ENCODE results near the gene CDH4.

CDH4 gene

DNA sequence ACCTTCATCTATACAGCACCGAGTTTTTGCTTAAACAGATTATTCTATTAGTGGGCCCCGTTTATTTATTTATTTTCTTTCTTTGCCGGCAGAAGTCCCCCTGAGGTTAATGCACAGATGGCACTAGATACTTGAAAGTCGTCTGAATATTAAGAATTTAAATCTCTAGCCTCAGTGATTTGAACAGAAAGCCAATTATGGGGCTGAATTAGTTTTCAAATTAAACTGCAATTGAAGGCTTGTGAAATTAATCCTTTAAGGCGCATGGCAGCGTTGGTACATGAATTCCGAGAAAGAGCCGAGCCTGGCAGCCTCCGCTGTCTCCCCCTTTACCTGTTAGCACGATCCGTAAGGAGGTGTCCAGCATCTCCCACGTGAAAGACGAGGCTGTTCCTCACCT, 610.8 kb downstream of the CDH4 start:
- no peaks in the 10 kb centered on the region for H3K4me1 ChIP-seq (ENCODE audit: insufficient read depth, low read length)
- no peak overlapping the region for H3K9ac ChIP-seq (ENCODE audit: low read length)
- H3K27ac ChIP-seq (ENCODE audit: low read depth, low read length), result no peak overlapping the region
- no peaks in the 10 kb centered on the region for H3K36me3 ChIP-seq (ENCODE audit: insufficient read depth, low read length)
- H3K9me3 ChIP-seq (ENCODE audit: low read length), result no peaks in the 10 kb centered on the region
- no peaks in the 10 kb centered on the region for H3K27me3 ChIP-seq (ENCODE audit: control insufficient read depth in 1 of 2, insufficient read depth in 2 of 2, low read length in 2 of 2)
- no peak overlapping the region for H3K4me3 ChIP-seq (ENCODE audit: low read depth in 1 of 2, low read length in 2 of 2)

DNA sequence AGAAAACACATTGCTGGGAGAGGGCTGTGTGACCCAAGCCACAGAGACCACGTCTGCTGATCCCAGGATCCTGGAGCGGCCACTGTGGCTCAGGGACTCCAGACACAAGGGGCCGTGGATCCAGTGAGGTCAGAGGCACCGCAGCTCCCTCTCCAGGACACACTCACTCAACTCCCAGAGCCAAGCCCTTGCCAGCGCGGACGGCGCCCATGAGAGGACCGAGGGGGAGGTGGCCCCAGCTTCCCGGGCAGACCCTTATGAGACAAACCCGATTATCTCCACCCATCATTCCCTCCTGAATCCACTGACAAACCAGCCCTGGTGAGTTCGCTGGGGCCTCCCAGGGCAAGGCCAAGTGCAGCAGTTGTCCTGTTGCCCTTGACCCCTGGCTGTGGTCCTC, 612.4 kb downstream of the CDH4 start:
- Histone ChIP-seq H3K9me3 (ENCODE audit: low read length) (no peaks in the 10 kb centered on the region), H3K9ac (ENCODE audit: low read length) (no peak overlapping the region), H3K36me3 (ENCODE audit: insufficient read depth, low read length) (no peaks in the 10 kb centered on the region), H3K4me3 (ENCODE audit: low read depth in 1 of 2, low read length in 2 of 2) (no peak overlapping the region), H3K27me3 (ENCODE audit: control insufficient read depth in 1 of 2, insufficient read depth in 2 of 2, low read length in 2 of 2) (no peaks in the 10 kb centered on the region), H3K27ac (ENCODE audit: low read depth, low read length) (no peak overlapping the region), H3K4me1 (ENCODE audit: insufficient read depth, low read length) (no peaks in the 10 kb centered on the region)

DNA sequence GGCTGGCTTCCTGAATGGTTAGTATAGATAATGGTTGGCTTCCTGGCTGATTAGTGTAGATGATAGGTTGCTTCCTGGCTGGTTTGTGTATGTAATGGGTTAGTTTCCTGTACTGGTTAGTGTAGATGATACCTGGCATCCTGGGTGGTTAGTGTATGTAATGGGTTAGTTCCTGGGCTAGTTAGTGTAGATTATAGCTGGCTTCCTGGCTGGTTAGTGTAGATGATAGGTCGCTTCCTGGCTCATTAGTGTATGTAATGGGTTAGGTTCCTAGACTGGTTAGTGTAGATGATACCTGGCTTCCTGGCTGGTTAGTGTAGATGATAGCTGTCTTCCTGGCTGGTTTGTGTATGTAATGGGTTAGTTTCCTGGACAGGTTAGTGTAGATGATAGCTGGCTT, 613.3 kb downstream of the CDH4 start:
- Histone ChIP-seq H3K4me3 (ENCODE audit: low read depth in 1 of 2, low read length in 2 of 2) (no peak overlapping the region), H3K36me3 (ENCODE audit: insufficient read depth, low read length) (no peaks in the 10 kb centered on the region), H3K9me3 (ENCODE audit: low read length) (no peaks in the 10 kb centered on the region), H3K27me3 (ENCODE audit: control insufficient read depth in 1 of 2, insufficient read depth in 2 of 2, low read length in 2 of 2) (no peaks in the 10 kb centered on the region), H3K9ac (ENCODE audit: low read length) (no peak overlapping the region), H3K27ac (ENCODE audit: low read depth, low read length) (no peak overlapping the region), H3K4me1 (ENCODE audit: insufficient read depth, low read length) (no peaks in the 10 kb centered on the region)

DNA sequence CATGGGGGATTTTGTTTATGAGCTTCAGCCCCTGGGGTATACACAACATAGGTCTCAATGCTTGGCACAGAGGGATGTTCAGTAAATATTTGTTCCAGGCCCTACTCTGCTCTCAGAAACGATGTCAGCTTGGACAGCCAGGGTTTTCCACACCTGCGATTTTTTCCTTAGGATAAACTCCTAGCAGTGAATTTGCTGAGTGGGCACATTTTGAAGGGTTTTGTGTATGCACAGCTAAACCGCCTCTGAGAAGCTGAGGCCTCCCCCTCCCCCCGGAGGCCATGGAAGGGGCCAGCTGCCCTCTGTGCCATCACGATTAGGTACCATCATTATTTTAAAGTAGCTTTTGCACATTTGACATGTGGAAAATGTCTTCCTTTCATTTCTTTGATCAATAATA, 614.1 kb downstream of the CDH4 start:
- H3K9ac ChIP-seq (ENCODE audit: low read length), result no peak overlapping the region
- no peaks in the 10 kb centered on the region for H3K4me1 ChIP-seq (ENCODE audit: insufficient read depth, low read length)
- no peaks in the 10 kb centered on the region for H3K36me3 ChIP-seq (ENCODE audit: insufficient read depth, low read length)
- H3K9me3 ChIP-seq (ENCODE audit: low read length), result no peaks in the 10 kb centered on the region
- no peak overlapping the region for H3K4me3 ChIP-seq (ENCODE audit: low read depth in 1 of 2, low read length in 2 of 2)
- no peak overlapping the region for H3K27ac ChIP-seq (ENCODE audit: low read depth, low read length)
- H3K27me3 ChIP-seq (ENCODE audit: control insufficient read depth in 1 of 2, insufficient read depth in 2 of 2, low read length in 2 of 2), result no peaks in the 10 kb centered on the region

DNA sequence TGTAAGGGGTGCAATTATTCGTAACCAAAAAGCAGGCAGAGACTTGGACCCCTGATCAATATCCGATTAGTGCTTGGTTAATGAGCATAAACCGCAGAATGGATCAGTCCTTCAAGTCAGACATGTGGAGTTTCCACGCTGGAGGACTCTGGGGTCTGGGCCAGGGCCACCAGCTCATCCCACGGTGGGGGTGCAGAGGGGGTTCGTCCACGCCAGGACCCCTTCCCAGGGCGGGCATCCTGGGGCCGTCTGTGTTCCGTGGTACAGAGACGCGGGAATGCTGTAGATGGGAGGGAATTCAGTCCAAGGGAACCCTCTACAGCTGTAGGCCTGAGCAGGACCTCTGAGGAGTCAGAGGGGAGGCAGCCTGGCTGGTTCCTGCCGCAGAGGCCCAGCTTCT, 615.9 kb downstream of the CDH4 start:
- H3K27ac ChIP-seq (ENCODE audit: low read depth, low read length), result no peak overlapping the region
- H3K36me3 ChIP-seq (ENCODE audit: insufficient read depth, low read length), result no peaks in the 10 kb centered on the region
- no peaks in the 10 kb centered on the region for H3K27me3 ChIP-seq (ENCODE audit: control insufficient read depth in 1 of 2, insufficient read depth in 2 of 2, low read length in 2 of 2)
- H3K9me3 ChIP-seq (ENCODE audit: low read length), result no peaks in the 10 kb centered on the region
- H3K4me3 ChIP-seq (ENCODE audit: low read depth in 1 of 2, low read length in 2 of 2), result no peak overlapping the region
- H3K9ac ChIP-seq (ENCODE audit: low read length), result no peak overlapping the region
- no peaks in the 10 kb centered on the region for H3K4me1 ChIP-seq (ENCODE audit: insufficient read depth, low read length)

DNA sequence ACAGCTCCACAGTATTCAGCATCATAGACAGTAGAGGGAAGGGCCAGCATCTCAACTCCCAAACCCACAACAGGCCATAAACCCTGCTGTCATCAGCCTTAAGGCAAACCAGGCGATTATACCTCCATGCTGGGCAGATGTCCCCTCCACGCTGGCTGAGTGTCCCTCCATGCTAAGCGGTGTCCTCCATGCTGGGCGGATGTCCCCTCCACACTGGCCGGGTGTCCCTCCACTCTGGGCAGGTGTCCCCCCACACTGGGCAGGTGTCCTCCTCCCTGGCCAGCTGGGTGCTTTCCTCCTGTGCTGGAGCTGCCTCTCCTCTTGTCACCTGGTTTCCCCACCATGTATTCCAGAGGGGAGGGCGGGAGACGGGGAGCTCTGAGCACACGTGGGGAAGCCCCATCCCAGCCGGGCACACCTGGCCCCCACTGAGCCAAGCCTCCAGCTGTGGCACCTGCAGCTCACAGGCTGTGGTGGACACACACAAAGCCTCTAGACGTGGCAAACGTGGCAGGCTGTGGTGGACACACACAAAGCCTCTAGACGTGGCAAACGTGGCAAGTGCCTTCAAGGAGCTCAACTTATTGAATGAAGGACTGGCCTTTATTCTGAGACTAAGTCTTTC, 616.5 kb downstream of the CDH4 start:
- Histone ChIP-seq H3K9me3 (ENCODE audit: low read length) (no peaks in the 10 kb centered on the region), H3K4me1 (ENCODE audit: insufficient read depth, low read length) (no peaks in the 10 kb centered on the region), H3K4me3 (ENCODE audit: low read depth in 1 of 2, low read length in 2 of 2) (no peak overlapping the region), H3K9ac (ENCODE audit: low read length) (no peak overlapping the region), H3K27ac (ENCODE audit: low read depth, low read length) (no peak overlapping the region), H3K27me3 (ENCODE audit: control insufficient read depth in 1 of 2, insufficient read depth in 2 of 2, low read length in 2 of 2) (no peaks in the 10 kb centered on the region), H3K36me3 (ENCODE audit: insufficient read depth, low read length) (no peaks in the 10 kb centered on the region)

DNA sequence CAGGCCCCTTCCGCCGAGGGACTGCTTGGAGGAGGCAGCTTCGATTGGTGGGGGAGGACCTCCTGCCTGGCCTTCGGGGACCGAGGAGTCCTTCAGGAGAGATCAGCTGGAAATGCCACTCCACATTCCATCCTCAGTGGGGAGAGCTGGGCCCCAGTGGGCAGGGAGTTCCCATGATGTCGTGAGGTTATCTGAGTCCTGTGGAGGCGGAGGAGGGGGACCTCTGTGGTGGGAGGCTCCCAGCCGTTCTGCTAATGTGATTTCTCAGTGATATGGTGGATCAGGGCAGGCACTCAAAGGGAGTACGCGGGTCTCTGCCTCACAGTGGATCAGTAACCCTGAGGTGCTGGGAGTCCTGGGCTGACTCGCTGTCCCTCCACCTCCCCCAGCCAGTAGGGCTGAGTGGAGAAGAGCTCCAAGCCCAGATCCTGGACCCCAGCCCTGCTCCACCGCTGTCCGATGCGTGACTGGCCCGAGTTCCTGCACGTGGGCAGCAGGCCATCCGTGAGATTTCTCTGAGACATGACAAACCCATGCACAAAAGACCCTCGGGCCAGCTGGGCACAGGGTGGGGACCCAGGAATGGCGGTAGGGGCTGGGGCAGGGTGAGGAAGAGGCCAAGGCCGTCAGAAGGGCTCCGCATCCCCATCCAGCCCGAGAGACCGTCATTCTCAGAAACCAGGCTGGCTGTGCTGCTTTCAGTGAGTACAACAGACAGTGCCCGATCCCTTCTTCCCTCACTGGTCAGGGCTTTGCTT, 617.9 kb downstream of the CDH4 start:
- Histone ChIP-seq H3K9me3 (ENCODE audit: low read length) (no peaks in the 10 kb centered on the region), H3K4me3 (ENCODE audit: low read depth in 1 of 2, low read length in 2 of 2) (no peak overlapping the region), H3K27ac (ENCODE audit: low read depth, low read length) (no peak overlapping the region), H3K9ac (ENCODE audit: low read length) (no peak overlapping the region), H3K36me3 (ENCODE audit: insufficient read depth, low read length) (no peaks in the 10 kb centered on the region), H3K4me1 (ENCODE audit: insufficient read depth, low read length) (no peaks in the 10 kb centered on the region), H3K27me3 (ENCODE audit: control insufficient read depth in 1 of 2, insufficient read depth in 2 of 2, low read length in 2 of 2) (peaks cover 0 to 2% of the 10 kb centered on the region in 2 donors)

DNA sequence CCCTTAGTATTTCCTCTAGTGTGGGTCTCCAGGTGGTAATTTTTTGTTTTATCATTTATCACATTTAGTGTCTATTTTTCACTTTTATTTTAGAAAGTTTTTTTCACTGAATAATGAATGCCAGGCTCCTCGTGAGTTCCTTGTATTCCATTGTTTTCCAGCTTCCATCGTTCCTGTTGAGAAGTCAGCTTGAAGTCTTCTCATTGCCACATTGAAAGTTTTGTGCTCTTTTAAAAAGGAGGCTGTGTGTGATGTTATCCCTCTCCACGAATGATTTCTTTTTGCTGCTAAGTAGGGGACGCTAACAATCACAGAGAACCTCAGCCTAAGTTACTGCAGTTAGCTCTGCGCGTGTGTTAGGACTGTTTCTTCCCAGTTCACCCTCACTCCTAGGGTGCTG, 619.1 kb downstream of the CDH4 start:
- Histone ChIP-seq H3K9ac (ENCODE audit: low read length) (no peak overlapping the region), H3K27me3 (ENCODE audit: control insufficient read depth in 1 of 2, insufficient read depth in 2 of 2, low read length in 2 of 2) (peaks cover 0 to 12% of the 10 kb centered on the region in 2 donors), H3K4me1 (ENCODE audit: insufficient read depth, low read length) (no peaks in the 10 kb centered on the region), H3K36me3 (ENCODE audit: insufficient read depth, low read length) (no peaks in the 10 kb centered on the region), H3K9me3 (ENCODE audit: low read length) (no peaks in the 10 kb centered on the region), H3K4me3 (ENCODE audit: low read depth in 1 of 2, low read length in 2 of 2) (no peak overlapping the region), H3K27ac (ENCODE audit: low read depth, low read length) (no peak overlapping the region)

DNA sequence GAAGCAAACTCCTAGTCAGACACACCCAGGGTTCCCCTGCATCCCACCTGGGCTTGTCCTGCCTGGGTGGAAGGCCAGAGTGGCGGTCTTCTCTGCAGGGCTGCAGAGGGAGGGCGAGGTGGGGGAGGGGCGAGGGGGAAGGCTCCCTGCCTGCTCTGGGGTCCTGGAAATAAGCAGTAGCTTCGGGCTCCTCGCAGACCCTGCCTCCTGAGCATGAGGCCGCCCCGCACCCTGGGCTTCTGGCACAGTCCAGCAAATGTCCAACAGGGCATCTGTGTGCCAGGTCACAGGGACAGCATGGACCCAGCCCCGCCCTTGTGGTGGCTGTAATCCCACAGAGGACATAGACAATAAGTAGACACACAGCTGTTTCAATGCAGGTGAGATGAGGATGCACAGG, 619.9 kb downstream of the CDH4 start:
- Histone ChIP-seq H3K9me3 (ENCODE audit: low read length) (no peaks in the 10 kb centered on the region), H3K27me3 (ENCODE audit: control insufficient read depth in 1 of 2, insufficient read depth in 2 of 2, low read length in 2 of 2) (peaks cover 0 to 13% of the 10 kb centered on the region in 2 donors), H3K36me3 (ENCODE audit: insufficient read depth, low read length) (no peaks in the 10 kb centered on the region), H3K9ac (ENCODE audit: low read length) (no peak overlapping the region), H3K4me3 (ENCODE audit: low read depth in 1 of 2, low read length in 2 of 2) (no peak overlapping the region), H3K4me1 (ENCODE audit: insufficient read depth, low read length) (no peaks in the 10 kb centered on the region), H3K27ac (ENCODE audit: low read depth, low read length) (no peak overlapping the region)

DNA sequence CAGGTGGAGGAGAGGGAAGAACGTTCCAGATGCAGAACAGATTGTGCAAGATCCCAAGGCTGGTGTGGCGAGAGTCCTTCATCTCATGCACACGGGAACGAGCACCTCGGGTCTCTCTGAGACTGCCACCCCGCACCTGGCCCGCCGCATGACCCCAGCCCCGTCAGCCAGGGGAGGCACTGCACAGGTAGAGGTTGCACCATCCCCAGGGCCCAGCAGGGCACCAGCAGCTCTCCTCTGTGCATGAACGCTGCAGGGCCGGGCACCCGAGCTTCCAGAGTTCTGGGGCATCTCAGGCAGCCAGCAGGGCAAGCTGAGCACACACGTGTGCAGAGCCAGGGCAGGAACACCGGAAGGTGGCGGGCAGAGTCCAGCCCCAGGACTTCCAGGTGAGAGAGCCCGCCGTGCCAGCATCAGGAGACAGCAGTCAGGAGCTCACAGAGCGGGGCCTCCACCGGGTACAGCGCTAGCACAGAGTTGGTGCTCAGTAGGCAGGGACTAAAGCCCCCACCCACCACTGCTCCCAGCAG, 620.4 kb downstream of the CDH4 start:
- Histone ChIP-seq H3K9ac (ENCODE audit: low read length) (no peak overlapping the region), H3K4me3 (ENCODE audit: low read depth in 1 of 2, low read length in 2 of 2) (no peak overlapping the region), H3K27me3 (ENCODE audit: control insufficient read depth in 1 of 2, insufficient read depth in 2 of 2, low read length in 2 of 2) (peaks cover 0 to 14% of the 10 kb centered on the region in 2 donors), H3K36me3 (ENCODE audit: insufficient read depth, low read length) (no peaks in the 10 kb centered on the region), H3K4me1 (ENCODE audit: insufficient read depth, low read length) (no peaks in the 10 kb centered on the region), H3K27ac (ENCODE audit: low read depth, low read length) (no peak overlapping the region), H3K9me3 (ENCODE audit: low read length) (no peaks in the 10 kb centered on the region)

DNA sequence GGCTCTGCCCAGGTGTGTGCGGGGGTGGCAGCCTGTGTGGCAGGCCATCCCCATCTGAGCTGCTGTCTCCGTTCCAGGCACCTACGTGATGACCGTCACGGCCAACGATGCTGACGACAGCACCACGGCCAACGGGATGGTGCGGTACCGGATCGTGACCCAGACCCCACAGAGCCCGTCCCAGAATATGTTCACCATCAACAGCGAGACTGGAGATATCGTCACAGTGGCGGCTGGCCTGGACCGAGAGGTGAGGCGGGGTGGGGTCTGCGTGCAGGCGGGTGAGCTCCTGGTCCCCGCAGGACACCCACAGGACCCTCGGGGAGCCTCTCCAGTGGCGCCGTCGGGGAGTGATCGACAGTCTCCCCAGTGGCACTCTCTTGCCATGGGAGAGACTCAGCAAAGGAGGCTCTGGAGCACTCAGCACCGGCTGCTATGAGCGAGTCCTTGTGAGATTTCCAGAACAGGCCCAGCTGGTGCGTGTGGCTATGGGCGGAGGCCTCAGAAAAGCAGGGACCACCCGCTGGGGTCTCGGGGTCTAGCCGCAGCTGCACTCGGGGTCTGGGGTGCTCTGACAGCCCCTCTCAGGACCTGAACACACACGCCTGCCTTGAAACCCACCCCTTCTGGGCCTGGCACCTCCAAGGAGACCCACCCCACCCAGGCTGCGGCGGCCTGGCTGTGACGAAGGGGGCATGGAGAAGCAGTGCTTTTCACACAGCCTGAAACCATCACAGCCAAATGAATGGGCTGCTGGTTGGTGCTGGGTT, 621.8 kb downstream of the CDH4 start:
- Histone ChIP-seq H3K4me3 (ENCODE audit: low read depth in 1 of 2, low read length in 2 of 2) (no peak overlapping the region), H3K36me3 (ENCODE audit: insufficient read depth, low read length) (no peaks in the 10 kb centered on the region), H3K9me3 (ENCODE audit: low read length) (no peaks in the 10 kb centered on the region), H3K27ac (ENCODE audit: low read depth, low read length) (no peak overlapping the region), H3K4me1 (ENCODE audit: insufficient read depth, low read length) (no peaks in the 10 kb centered on the region), H3K27me3 (ENCODE audit: control insufficient read depth in 1 of 2, insufficient read depth in 2 of 2, low read length in 2 of 2) (peaks cover 0 to 19% of the 10 kb centered on the region in 2 donors), H3K9ac (ENCODE audit: low read length) (no peak overlapping the region)
